ENCODE data around the gene POU6F1. TPM values are rescaled to one million over a fixed set of nuclear protein-coding genes. Genes with fewer than 3 reads are reported as not detected.
A peak's percentile ranks its signal among the peaks of the same experiment; 100 is the strongest.

Gene POU6F1
- total and polyA plus RNA-seq, 10 of the 15 experiments (the other 5 are each of a cell fraction or from before 2014, with no cell fraction given), result 0.26 to 4.2 (median 1.2) TPM

- no peaks in the 10 kb centered on the region for H4K20me1 ChIP-seq (ENCODE audit: control insufficient read depth, insufficient read depth)
- H3K9me3 ChIP-seq (replicated peaks; ENCODE audit: control insufficient read depth, insufficient read depth, low read length), result no peaks in the 10 kb centered on the region
- intact Hi-C loops (cut with micrococcal nuclease; ENCODE audit: unreplicated experiment), result no loop called here
- H3K27me3 ChIP-seq (replicated peaks in 1 of 2; ENCODE audit: control insufficient read depth in 2 of 2, insufficient read depth in 2 of 2, low read length in 1 of 2), result no peaks in the 10 kb centered on the region
- H3K4me3 ChIP-seq, result no peak overlapping the region
- 0 out of 4 replicates have a peak, but pooled peaks cover 0 to 2% of the 10 kb centered on the region in 2 experiments for H3K36me3 ChIP-seq (ENCODE audit: control insufficient read depth in 2 of 2, insufficient read depth in 2 of 2, low read length in 1 of 2)
- H3K4me2 ChIP-seq (ENCODE audit: control insufficient read depth, insufficient read depth), result no peak overlapping the region
- no peak for FAIRE-seq
- DNase-seq (ENCODE audit: low read depth, low spot score), result no peak
- RAD21 ChIA-PET (ENCODE audit: unreplicated experiment), result no interaction called here
- H3K4me1 ChIP-seq (ENCODE audit: control insufficient read depth, insufficient read depth, low read length), result no peaks in the 10 kb centered on the region
- TSS peak; percentile 32 for BruUV-seq (replicated peaks)
- H3K9ac ChIP-seq (ENCODE audit: control insufficient read depth, insufficient read depth, low read length), result no peak overlapping the region
- no peak for ATAC-seq
- WGBS (ENCODE audit: insufficient coverage, insufficient replicate concordance, low lambda C conversion rate, missing lambda C conversion rate), result 93% methylated on average over 8 of the region's 8 CpGs
- SMC1A ChIA-PET (ENCODE audit: uncharacterized antibody, unreplicated experiment), result interaction anchor here (1.2 kb wide), 1 partner anchor 8 kb away, joined by 5 read pairs; no protein-coding TSS in a partner anchor
- H2AFZ ChIP-seq (ENCODE audit: control insufficient read depth, low read depth, low read length), result no peak overlapping the region
- TF ChIP-seq ZBED1 (IDR thresholded peaks at IDR 0.05; ENCODE audit: borderline replicate concordance) (no peak), TCF7 (IDR thresholded peaks at IDR 0.05; ENCODE audit: borderline replicate concordance) (no peak), USF2 (IDR thresholded peaks at IDR 0.05; ENCODE audit: borderline replicate concordance, low read depth, low read length) (no peak)
- POLR2A ChIA-PET, result no interaction called here
- in situ Hi-C loops (cut with MboI), result no loop called here
- H3K79me2 ChIP-seq (ENCODE audit: control insufficient read depth, insufficient read depth, low read length), result peaks cover 38% of the 10 kb centered on the region
- CTCF ChIA-PET, result no interaction called here
- no peak overlapping the region for H3K27ac ChIP-seq (ENCODE audit: control insufficient read depth, insufficient read depth)
These were observed 56.9 kb downstream of the POU6F1 start for GRCh38 chr12:51160814-51161459.

GRCh38 chr12:51156245-51156765, 61.6 kb downstream of the POU6F1 start:
- no TSS peak for BruUV-seq (replicated peaks)
- Histone ChIP-seq H3K9ac (ENCODE audit: control insufficient read depth, insufficient read depth, low read length) (no peak overlapping the region), H3K9me3 (replicated peaks; ENCODE audit: control insufficient read depth, insufficient read depth, low read length) (no peaks in the 10 kb centered on the region), H3K27ac (ENCODE audit: control insufficient read depth, insufficient read depth) (no peak overlapping the region), H3K4me2 (ENCODE audit: control insufficient read depth, insufficient read depth) (no peak overlapping the region), H3K79me2 (ENCODE audit: control insufficient read depth, insufficient read depth, low read length) (peaks cover 5% of the 10 kb centered on the region), H2AFZ (ENCODE audit: control insufficient read depth, low read depth, low read length) (no peak overlapping the region), H3K4me3 (no peak overlapping the region), H3K36me3 (ENCODE audit: control insufficient read depth in 2 of 2, insufficient read depth in 2 of 2, low read length in 1 of 2) (no peaks in the 10 kb centered on the region), H3K27me3 (replicated peaks in 1 of 2; ENCODE audit: control insufficient read depth in 2 of 2, insufficient read depth in 2 of 2, low read length in 1 of 2) (no peaks in the 10 kb centered on the region), H4K20me1 (ENCODE audit: control insufficient read depth, insufficient read depth) (no peaks in the 10 kb centered on the region), H3K4me1 (ENCODE audit: control insufficient read depth, insufficient read depth, low read length) (no peaks in the 10 kb centered on the region)
- intact Hi-C loops (cut with micrococcal nuclease; ENCODE audit: unreplicated experiment), result no loop called here
- ATAC-seq, result no peak
- 98% methylated on average over 3 of the region's 3 CpGs for WGBS (ENCODE audit: insufficient coverage, insufficient replicate concordance, low lambda C conversion rate, missing lambda C conversion rate)
- in situ Hi-C loops (cut with MboI), result no loop called here
- SMC1A ChIA-PET (ENCODE audit: uncharacterized antibody, unreplicated experiment), result no interaction called here
- no peak for DNase-seq (ENCODE audit: low read depth, low spot score)
- no peak for TF ChIP-seq RELA (IDR thresholded peaks at IDR 0.05; ENCODE audit: borderline replicate concordance, partially characterized antibody)
- TF ChIP-seq JUND (IDR thresholded peaks at IDR 0.05; ENCODE audit: low read depth, low read length), result no peak
- no peak for TF ChIP-seq SREBF2 (IDR thresholded peaks at IDR 0.05; ENCODE audit: low read length)
- no peak for TF ChIP-seq PML (IDR thresholded peaks at IDR 0.05; ENCODE audit: low read length)
- TF ChIP-seq NFIC (IDR thresholded peaks at IDR 0.05; ENCODE audit: low read depth, low read length), result no peak
- no peak for FAIRE-seq
- POLR2A ChIA-PET, result no interaction called here
- CTCF ChIA-PET, result no interaction called here
- RAD21 ChIA-PET (ENCODE audit: unreplicated experiment), result no interaction called here
